ENCODE measurements around the gene FOXI3. TPM values are rescaled to one million over a fixed set of nuclear protein-coding genes. Genes with fewer than 3 reads are reported as not detected.

FOXI3 gene
- total and polyA plus RNA-seq, 2 donors (not counting 3 experiments of a cell fraction or from before 2014, with no cell fraction given): not detected

GRCh38 chr2:88448248-88448647, 4.2 kb downstream of the FOXI3 start:
- no peak for TF ChIP-seq POLR2A (IDR thresholded peaks at IDR 0.05; ENCODE audit: low read depth, low read length)
- no peak for TF ChIP-seq JUN (IDR thresholded peaks at IDR 0.05; ENCODE audit: borderline replicate concordance, insufficient read depth, insufficient read length, low read depth)
- Histone ChIP-seq H4K20me1 (replicated peaks; ENCODE audit: control insufficient read depth, extremely low read depth, insufficient read depth, low read length) (no peaks in the 10 kb centered on the region), H3K9me3 (replicated peaks; ENCODE audit: control insufficient read depth, insufficient read depth, low read length) (no peaks in the 10 kb centered on the region), H3K4me1 (ENCODE audit: control insufficient read depth, extremely low read depth, insufficient read depth, low read length) (peaks cover 3% of the 10 kb centered on the region), H3K4me3 (replicated peaks in 1 of 3; ENCODE audit: insufficient read depth in 1 of 3, low read depth in 1 of 3, low read length in 3 of 3) (no peak overlapping the region), H3K4me2 (ENCODE audit: insufficient read depth, low read length) (no peak overlapping the region), H3K27ac (ENCODE audit: insufficient read depth, low read depth, low read length) (no peak overlapping the region), H2AFZ (ENCODE audit: low read depth, low read length) (no peak overlapping the region), H3K27me3 (ENCODE audit: control insufficient read depth in 2 of 2, insufficient read depth in 2 of 2, low read length in 2 of 2) (peaks cover 27 to 28% of the 10 kb centered on the region in 2 experiments), H3K9ac (replicated peaks; ENCODE audit: extremely low read depth, insufficient read depth, low read length) (no peak overlapping the region), H3K79me2 (ENCODE audit: control insufficient read depth, insufficient read depth, low read length) (no peaks in the 10 kb centered on the region), H3K36me3 (ENCODE audit: control insufficient read depth in 2 of 2, extremely low read depth in 1 of 2, insufficient read depth in 2 of 2, low read length in 2 of 2) (no peaks in the 10 kb centered on the region), H3K9me1 (replicated peaks; ENCODE audit: control insufficient read depth, extremely low read depth, insufficient read depth, low read length) (no peaks in the 10 kb centered on the region)
- dilution Hi-C loops (cut with MboI; ENCODE audit: extremely low pct_ligation_motif_present, low sequenced_read_pairs) (no loop called here), intact Hi-C loops (cut with micrococcal nuclease) (no loop called here)
- POLR2A ChIA-PET: no interaction called here
- CTCF ChIA-PET: no interaction called here
- FAIRE-seq: no peak
- no peak for DNase-seq (ENCODE audit: low read depth, low spot score)
- BruUV-seq (replicated peaks): no TSS peak

GRCh38 chr2:88443353-88443938, 9.0 kb downstream of the FOXI3 start:
- H3K4me3 ChIP-seq (replicated peaks in 1 of 3; ENCODE audit: insufficient read depth in 1 of 3, low read depth in 1 of 3, low read length in 3 of 3): no peak overlapping the region

More at GRCh38 chr2:88443353-88443938, 9.0 kb downstream of the FOXI3 start:
- Histone ChIP-seq H3K4me1 (ENCODE audit: control insufficient read depth, extremely low read depth, insufficient read depth, low read length) (no peaks in the 10 kb centered on the region), H3K27me3 (ENCODE audit: control insufficient read depth in 2 of 2, insufficient read depth in 2 of 2, low read length in 2 of 2) (peaks cover 0 to 2% of the 10 kb centered on the region in 2 experiments), H3K9ac (replicated peaks; ENCODE audit: extremely low read depth, insufficient read depth, low read length) (no peak overlapping the region), H3K9me3 (replicated peaks; ENCODE audit: control insufficient read depth, insufficient read depth, low read length) (no peaks in the 10 kb centered on the region), H2AFZ (ENCODE audit: low read depth, low read length) (no peak overlapping the region), H3K9me1 (replicated peaks; ENCODE audit: control insufficient read depth, extremely low read depth, insufficient read depth, low read length) (no peaks in the 10 kb centered on the region), H4K20me1 (replicated peaks; ENCODE audit: control insufficient read depth, extremely low read depth, insufficient read depth, low read length) (no peaks in the 10 kb centered on the region), H3K79me2 (ENCODE audit: control insufficient read depth, insufficient read depth, low read length) (no peaks in the 10 kb centered on the region), H3K27ac (ENCODE audit: insufficient read depth, low read depth, low read length) (no peak overlapping the region), H3K36me3 (ENCODE audit: control insufficient read depth in 2 of 2, extremely low read depth in 1 of 2, insufficient read depth in 2 of 2, low read length in 2 of 2) (no peaks in the 10 kb centered on the region), H3K4me2 (ENCODE audit: insufficient read depth, low read length) (no peak overlapping the region)
- TF ChIP-seq GATA2 (IDR thresholded peaks at IDR 0.05; ENCODE audit: insufficient read depth, insufficient read length, low read depth, low read length) (no peak), POLR2A (IDR thresholded peaks at IDR 0.05; ENCODE audit: low read depth, low read length) (no peak), FOS (IDR thresholded peaks at IDR 0.05; ENCODE audit: borderline replicate concordance, insufficient read depth, low read length) (no peak)
- ChIA-PET POLR2A (no interaction called here), CTCF (no interaction called here)
- BruUV-seq (replicated peaks): no TSS peak
- DNase-seq (ENCODE audit: low read depth, low spot score): no peak
- no peak for FAIRE-seq
- dilution Hi-C loops (cut with MboI; ENCODE audit: extremely low pct_ligation_motif_present, low sequenced_read_pairs) (no loop called here), intact Hi-C loops (cut with micrococcal nuclease) (no loop called here)

Measured in endothelial cell of umbilical vein (primary cell).